Stimulated activated CD8-positive, alpha-beta memory T cell treated with anti-CD3 and anti-CD28 coated beads, Interleukin-4, amount 100 ng/mL, for 24 hours (primary cell): Measurements from ENCODE around the gene VCPKMT.
"Not testable (repeated sequence)": the region's sequence is repeated elsewhere in the genome, so short reads cannot be mapped to it uniquely, and the experiment has no call there.

Experiments
- DNase-seq: peaks from one replicate; pipeline ENCODE4 v3.0.0-alpha.2; 2020; ENCODE audit warnings: low read depth

VCPKMT gene

GRCh38 chr14:50092006-50092555 lies 24.3 kb downstream of the VCPKMT start:
- no peak for DNase-seq

GRCh38 chr14:50091240-50091913 lies 25.0 kb downstream of the VCPKMT start:
- DNase-seq = no peak

- DNase-seq = no peak
Observed at GRCh38 chr14:50089208-50089607, 27.2 kb downstream of the VCPKMT start.

- no peak for DNase-seq
Observed at GRCh38 chr14:50088731-50089130, 27.6 kb downstream of the VCPKMT start.

- DNase-seq = no peak
Observed at GRCh38 chr14:50088117-50088515, 28.3 kb downstream of the VCPKMT start.

- DNase-seq = no peak
Observed at GRCh38 chr14:50087341-50088116, 28.8 kb downstream of the VCPKMT start.

- no peak for DNase-seq
Observed at GRCh38 chr14:50086321-50086711, 30.1 kb downstream of the VCPKMT start.

DNA sequence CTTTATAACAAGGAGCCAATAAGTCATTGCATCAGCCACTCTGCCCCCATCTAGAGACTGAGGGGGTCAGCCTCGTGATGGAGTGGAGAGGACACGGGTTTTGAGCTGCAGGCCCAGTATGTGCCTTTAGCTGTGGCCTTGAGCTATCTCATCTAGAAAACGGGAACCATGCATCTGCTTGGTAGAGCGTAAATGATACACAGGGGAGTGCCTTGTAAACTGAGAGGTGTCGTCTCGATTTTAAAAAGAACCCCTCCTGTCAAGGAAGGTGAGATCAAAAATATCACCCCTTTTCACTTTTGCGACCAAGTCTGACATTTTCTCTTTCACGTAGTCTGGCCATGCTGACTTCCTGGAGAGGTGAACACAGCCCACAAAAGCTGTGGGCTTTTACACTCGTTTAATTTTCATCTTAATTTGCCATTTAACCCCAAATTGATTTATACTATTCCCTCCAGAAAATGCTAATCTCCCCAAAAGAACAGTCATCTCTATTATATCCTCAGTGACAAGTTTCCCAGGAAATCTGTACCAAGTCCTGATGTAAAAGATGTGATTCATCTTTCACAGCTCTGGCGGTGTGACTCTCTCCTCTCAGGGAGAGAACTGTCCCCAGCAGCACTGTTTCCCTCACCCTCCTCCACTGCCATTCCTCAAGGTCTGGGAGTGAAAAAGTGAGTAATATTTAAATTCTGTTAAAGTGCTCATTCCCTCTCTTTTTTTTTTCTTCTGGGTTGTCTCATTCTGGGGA lies 30.6 kb downstream of the VCPKMT start:
- DNase-seq = no peak

GRCh38 chr14:50084666-50085065 lies 31.7 kb downstream of the VCPKMT start:
- DNase-seq = no peak

- peak; percentile 51 for DNase-seq
Observed at GRCh38 chr14:50083467-50084337, 32.7 kb downstream of the VCPKMT start.

GRCh38 chr14:50082784-50083466 lies 33.4 kb downstream of the VCPKMT start:
- DNase-seq = peak; percentile 74

- DNase-seq = peak; percentile 47
Observed at GRCh38 chr14:50082308-50082742, 34.0 kb downstream of the VCPKMT start.

DNA sequence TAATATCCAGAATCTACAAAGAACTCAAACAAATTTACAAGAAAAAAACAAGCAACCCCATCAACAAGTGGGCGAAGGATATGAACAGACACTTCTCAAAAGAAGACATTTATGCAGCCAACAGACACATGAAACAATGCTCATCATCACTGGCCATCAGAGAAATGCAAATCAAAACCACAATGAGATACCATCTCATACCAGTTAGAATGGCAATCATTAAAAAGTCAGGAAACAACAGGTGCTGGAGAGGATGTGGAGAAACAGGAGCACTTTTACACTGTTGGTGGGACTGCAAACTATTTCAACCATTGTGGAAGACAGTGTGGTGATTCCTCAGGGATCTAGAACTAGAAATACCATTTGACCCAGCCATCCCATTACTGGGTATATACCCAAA lies 37.3 kb downstream of the VCPKMT start:
- DNase-seq = not testable (repeated sequence)

GRCh38 chr14:50073663-50074062 lies 42.7 kb downstream of the VCPKMT start:
- DNase-seq = not testable (repeated sequence)

- no peak for DNase-seq
Observed at GRCh38 chr14:50072395-50072794, 44.0 kb downstream of the VCPKMT start.

DNA sequence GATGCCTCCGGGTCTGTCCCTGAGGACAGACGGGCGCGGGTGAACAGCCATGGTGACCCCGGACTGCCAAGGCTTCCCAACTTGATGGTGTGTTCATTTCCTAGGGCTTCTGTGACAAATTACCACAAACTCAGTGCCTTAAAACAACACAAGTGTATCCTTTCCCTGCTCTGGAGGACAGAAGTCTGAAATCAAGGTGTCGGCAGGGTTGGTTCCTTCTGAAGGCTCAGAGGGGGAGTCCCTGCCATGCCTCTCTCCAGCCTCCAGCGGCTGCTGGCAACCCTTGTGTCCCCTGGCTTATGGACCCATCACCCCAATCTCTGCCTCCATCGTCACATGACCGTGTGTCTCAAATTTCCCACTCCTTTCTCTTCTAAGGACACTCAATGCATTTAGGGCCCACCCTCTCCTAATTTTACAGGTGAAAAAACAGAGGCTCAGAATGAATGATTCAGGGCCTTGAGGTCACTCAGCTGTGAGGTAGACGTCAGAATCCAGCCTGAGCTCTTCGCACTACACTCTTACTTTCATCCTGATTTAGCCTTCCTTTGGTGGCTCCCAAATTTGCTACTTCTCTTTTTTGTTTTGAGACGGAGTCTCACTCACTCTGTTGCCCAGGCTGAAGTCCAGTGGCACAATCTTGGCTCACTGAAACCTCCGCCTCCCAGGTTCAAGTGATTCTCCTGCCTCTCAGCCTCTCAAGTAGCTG lies 45.4 kb downstream of the VCPKMT start:
- no peak for DNase-seq

GRCh38 chr14:50070230-50070629 lies 46.1 kb downstream of the VCPKMT start:
- DNase-seq = no peak

DNA sequence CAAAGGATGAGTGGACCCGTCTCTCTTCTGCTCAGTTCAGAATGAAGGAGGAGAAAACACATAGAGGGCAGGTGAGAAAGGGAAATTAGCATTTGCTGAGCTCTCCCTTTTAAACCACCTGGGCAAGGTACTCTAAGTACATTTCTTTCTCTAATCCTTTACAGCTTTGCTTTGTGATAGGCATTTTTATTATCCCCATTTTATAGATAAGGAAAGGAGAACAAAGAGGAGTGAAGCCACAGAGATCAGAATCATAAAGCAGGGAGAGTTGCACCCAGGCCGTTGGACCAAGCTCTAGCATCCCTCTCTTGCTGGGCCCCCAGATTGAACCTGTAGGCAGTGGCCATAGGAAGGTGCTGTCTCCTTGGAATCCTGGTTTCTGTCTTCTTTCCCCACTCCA lies 47.0 kb downstream of the VCPKMT start:
- DNase-seq = no peak

GRCh38 chr14:50068496-50068895 lies 47.9 kb downstream of the VCPKMT start:
- DNase-seq = no peak
